Measurements from ENCODE around the gene TMEM87B.

DNA sequence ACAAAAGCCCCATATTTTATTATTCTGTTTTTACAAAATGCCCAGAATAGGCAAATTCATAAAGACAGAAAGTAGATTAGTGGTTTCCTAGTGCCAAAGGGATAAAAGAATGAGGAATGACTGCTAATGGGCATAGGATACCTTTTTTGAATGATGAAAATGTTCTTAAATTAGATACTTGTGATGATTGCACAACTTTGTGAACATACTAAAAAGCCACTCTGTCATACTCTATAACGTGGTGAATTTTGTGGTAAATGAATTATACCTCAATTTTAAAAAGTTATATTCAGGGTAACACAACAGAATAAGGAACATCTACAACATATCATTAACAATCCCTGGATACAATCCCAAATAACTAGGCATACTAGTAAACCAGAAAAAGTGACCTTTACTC, 74.0 kb downstream of the TMEM87B start:
- TF ChIP-seq, protein P1, sequence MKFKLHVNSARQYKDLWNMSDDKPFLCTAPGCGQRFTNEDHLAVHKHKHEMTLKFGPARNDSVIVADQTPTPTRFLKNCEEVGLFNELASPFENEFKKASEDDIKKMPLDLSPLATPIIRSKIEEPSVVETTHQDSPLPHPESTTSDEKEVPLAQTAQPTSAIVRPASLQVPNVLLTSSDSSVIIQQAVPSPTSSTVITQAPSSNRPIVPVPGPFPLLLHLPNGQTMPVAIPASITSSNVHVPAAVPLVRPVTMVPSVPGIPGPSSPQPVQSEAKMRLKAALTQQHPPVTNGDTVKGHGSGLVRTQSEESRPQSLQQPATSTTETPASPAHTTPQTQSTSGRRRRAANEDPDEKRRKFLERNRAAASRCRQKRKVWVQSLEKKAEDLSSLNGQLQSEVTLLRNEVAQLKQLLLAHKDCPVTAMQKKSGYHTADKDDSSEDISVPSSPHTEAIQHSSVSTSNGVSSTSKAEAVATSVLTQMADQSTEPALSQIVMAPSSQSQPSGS (IDR thresholded peaks at IDR 0.05; ENCODE audit: low read length): no peak
- TF ChIP-seq, protein P2, sequence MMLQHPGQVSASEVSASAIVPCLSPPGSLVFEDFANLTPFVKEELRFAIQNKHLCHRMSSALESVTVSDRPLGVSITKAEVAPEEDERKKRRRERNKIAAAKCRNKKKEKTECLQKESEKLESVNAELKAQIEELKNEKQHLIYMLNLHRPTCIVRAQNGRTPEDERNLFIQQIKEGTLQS (IDR thresholded peaks at IDR 0.05; ENCODE audit: borderline replicate concordance, extremely low read depth, low read depth, low read length): no peak
- TF ChIP-seq, protein P3, sequence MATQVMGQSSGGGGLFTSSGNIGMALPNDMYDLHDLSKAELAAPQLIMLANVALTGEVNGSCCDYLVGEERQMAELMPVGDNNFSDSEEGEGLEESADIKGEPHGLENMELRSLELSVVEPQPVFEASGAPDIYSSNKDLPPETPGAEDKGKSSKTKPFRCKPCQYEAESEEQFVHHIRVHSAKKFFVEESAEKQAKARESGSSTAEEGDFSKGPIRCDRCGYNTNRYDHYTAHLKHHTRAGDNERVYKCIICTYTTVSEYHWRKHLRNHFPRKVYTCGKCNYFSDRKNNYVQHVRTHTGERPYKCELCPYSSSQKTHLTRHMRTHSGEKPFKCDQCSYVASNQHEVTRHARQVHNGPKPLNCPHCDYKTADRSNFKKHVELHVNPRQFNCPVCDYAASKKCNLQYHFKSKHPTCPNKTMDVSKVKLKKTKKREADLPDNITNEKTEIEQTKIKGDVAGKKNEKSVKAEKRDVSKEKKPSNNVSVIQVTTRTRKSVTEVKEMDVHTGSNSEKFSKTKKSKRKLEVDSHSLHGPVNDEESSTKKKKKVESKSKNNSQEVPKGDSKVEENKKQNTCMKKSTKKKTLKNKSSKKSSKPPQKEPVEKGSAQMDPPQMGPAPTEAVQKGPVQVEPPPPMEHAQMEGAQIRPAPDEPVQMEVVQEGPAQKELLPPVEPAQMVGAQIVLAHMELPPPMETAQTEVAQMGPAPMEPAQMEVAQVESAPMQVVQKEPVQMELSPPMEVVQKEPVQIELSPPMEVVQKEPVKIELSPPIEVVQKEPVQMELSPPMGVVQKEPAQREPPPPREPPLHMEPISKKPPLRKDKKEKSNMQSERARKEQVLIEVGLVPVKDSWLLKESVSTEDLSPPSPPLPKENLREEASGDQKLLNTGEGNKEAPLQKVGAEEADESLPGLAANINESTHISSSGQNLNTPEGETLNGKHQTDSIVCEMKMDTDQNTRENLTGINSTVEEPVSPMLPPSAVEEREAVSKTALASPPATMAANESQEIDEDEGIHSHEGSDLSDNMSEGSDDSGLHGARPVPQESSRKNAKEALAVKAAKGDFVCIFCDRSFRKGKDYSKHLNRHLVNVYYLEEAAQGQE (IDR thresholded peaks at IDR 0.05; ENCODE audit: low read depth, low read length): no peak
- TF ChIP-seq RBBP5 (conservative IDR thresholded peaks at IDR 0.05): no peak
- TF ChIP-seq, protein P4, sequence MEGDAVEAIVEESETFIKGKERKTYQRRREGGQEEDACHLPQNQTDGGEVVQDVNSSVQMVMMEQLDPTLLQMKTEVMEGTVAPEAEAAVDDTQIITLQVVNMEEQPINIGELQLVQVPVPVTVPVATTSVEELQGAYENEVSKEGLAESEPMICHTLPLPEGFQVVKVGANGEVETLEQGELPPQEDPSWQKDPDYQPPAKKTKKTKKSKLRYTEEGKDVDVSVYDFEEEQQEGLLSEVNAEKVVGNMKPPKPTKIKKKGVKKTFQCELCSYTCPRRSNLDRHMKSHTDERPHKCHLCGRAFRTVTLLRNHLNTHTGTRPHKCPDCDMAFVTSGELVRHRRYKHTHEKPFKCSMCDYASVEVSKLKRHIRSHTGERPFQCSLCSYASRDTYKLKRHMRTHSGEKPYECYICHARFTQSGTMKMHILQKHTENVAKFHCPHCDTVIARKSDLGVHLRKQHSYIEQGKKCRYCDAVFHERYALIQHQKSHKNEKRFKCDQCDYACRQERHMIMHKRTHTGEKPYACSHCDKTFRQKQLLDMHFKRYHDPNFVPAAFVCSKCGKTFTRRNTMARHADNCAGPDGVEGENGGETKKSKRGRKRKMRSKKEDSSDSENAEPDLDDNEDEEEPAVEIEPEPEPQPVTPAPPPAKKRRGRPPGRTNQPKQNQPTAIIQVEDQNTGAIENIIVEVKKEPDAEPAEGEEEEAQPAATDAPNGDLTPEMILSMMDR (IDR thresholded peaks at IDR 0.05 in 2 of 3, conservative IDR thresholded peaks at IDR 0.05 in 1 of 3; ENCODE audit: control insufficient read depth in 2 of 3, extremely low read depth in 1 of 3, insufficient read depth in 1 of 3, low read depth in 3 of 3, low read length in 3 of 3): no peak
- TF ChIP-seq POLR2AphosphoS2 (IDR thresholded peaks at IDR 0.05; ENCODE audit: low read depth, low read length): no peak
- TF ChIP-seq ZNF274 (IDR thresholded peaks at IDR 0.05; ENCODE audit: insufficient read depth, insufficient read length): no peak
- TF ChIP-seq CEBPB (IDR thresholded peaks at IDR 0.05; ENCODE audit: borderline replicate concordance in 1 of 2, low read depth in 2 of 2, low read length in 2 of 2): no peak
- no peak for TF ChIP-seq CHD4 (IDR thresholded peaks at IDR 0.05)
- no peak for TF ChIP-seq PAX5 (IDR thresholded peaks at IDR 0.05; ENCODE audit: borderline replicate concordance, low read depth, low read length)
- TF ChIP-seq HDAC2 (IDR thresholded peaks at IDR 0.05): no peak
- TF ChIP-seq CHD2 (IDR thresholded peaks at IDR 0.05; ENCODE audit: borderline replicate concordance, low read depth, low read length): no peak
- TF ChIP-seq SP1 (IDR thresholded peaks at IDR 0.05; ENCODE audit: low read depth, low read length): no peak
- no peak for TF ChIP-seq SIX5 (IDR thresholded peaks at IDR 0.05; ENCODE audit: low read depth, low read length, severe bottlenecking)
